Left cardiac atrium (tissue), 4 donors: ENCODE data around the gene GID8. TPM values are rescaled to one million over a fixed set of nuclear protein-coding genes. Genes with fewer than 3 reads are reported as not detected.
A peak's percentile ranks its signal among the peaks of the same experiment; 100 is the strongest.
"Not testable (repeated sequence)": the region's sequence is repeated elsewhere in the genome, so short reads cannot be mapped to it uniquely, and the experiment has no call there.

Source experiments
- ATAC-seq, 2 donors: fragments of 200-7000 bp; cut with Tn5 transposase; one replicate each; pipeline ENCODE4 v1.9.1; 2020; ENCODE audit warnings: mild to moderate bottlenecking in 2 of 2, moderate library complexity in 2 of 2
- DNase-seq: peaks from one replicate; pipeline ENCODE4 v3.0.0-alpha.2; 2020
- intact Hi-C, 2 donors: fragments of 100-400 bp; cut with DNase I; formaldehyde crosslinking; loops; one replicate each; pipeline versions ENCODE4 v1.14.1 to v1.15.1; 2022 to 2023
- total RNA-seq, 2 donors: library from RNA; stranded (reverse); fragmentation: NEBNext Ultra II Directional; extraction: Animal tissue kit (Norgen Biotek cat#: 25700); gene quantifications; one replicate each; pipeline ENCODE4 v1.2.1, GENCODE V29; 2021
- donor health status: DM: no; HTN: yes; CAD: no.
- donor health status: DM: no; HTN: yes; CAD: no; lungs with severe emphysema.
- donor health status: DM: yes; HTN: yes; CAD: no.
- donor health status: Dilated cardiomyopathy.

Gene GID8
- total RNA-seq, 2 donors from 2014 or later = 16.8 to 20.2 TPM

DNA sequence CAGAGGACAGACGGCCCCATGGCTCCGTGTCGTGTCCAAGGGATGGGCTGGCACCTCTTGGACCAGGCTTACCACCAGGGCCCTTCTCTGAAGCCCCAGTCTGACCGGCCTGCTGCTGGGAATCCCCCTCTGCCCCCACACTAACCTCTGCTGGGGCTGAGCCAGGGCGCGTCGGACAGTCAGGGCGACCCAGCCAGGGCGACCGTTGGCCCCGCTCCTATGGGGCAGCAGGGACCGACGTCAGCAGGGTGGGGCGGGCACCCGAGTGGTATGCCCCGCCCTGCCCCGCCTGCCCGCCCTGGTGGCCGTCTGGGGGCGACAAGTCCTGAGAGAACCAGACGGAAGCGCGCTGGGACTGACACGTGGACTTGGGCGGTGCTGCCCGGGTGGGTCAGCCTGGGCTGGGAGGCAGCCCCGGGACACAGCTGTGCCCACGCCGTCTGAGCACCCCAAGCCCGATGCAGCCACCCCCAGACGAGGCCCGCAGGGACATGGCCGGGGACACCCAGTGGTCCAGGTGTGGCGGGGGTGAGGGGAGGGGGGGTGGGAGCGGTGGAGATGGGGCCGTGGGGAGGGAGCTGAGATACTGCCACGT lies 14.5 kb downstream of the GID8 start, which contains the start of gene SLC17A9:
Gene SLC17A9 (plus strand): TSS at position 337 of the 595 bp plus-strand sequence. CDS start 122 bp downstream, at position 459.
- DNase-seq (peak; percentile 87), ATAC-seq (peak; percentile 32 to 67)
- intact Hi-C loops = no loop called here

DNA sequence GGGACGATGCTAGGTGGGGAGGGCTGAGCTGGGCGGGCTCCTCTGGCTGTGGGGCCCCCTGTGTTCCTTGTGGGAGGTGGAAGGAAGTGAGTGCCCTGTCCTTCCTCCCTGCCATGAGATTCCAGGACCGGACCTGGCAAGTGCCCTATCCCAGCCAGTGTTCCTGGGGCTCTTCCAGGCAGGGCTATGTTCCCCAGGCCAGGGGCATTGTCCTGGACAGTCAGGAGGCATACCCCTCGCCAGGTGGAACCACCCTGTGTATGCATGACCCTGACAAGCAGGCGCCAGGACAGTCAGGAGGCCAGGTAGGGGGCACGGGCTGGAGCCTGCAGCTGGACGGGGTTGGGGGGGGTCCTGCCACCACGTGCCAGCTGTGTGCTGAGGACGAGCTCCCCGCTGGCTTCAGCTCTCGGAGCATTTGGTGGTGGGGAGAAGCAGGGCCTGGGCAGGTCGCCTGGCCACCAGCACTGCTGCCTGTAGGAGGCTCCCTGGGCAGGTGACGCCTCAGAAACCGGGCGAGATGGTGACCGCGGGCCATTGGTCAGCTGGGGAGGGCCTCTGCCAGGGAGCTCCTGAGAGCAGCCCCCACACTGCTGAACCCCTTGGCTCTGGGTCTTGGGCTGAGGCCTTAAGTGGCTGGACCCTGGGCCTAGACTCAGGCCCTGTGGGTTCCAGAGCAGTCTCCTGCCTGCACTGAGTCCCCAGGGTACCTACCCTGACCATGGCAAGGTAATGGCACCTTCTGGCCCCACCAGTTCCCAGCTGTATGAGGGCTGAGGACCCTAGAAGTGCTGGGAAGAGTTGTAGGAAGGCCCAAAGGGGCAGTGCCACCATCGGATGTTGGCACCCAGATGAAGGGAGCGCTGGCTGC lies 15.3 kb downstream of the GID8 start:
- peak; percentile 25 for DNase-seq
- peak; percentile 1 to 5 for ATAC-seq
- intact Hi-C loops = no loop called here

DNA sequence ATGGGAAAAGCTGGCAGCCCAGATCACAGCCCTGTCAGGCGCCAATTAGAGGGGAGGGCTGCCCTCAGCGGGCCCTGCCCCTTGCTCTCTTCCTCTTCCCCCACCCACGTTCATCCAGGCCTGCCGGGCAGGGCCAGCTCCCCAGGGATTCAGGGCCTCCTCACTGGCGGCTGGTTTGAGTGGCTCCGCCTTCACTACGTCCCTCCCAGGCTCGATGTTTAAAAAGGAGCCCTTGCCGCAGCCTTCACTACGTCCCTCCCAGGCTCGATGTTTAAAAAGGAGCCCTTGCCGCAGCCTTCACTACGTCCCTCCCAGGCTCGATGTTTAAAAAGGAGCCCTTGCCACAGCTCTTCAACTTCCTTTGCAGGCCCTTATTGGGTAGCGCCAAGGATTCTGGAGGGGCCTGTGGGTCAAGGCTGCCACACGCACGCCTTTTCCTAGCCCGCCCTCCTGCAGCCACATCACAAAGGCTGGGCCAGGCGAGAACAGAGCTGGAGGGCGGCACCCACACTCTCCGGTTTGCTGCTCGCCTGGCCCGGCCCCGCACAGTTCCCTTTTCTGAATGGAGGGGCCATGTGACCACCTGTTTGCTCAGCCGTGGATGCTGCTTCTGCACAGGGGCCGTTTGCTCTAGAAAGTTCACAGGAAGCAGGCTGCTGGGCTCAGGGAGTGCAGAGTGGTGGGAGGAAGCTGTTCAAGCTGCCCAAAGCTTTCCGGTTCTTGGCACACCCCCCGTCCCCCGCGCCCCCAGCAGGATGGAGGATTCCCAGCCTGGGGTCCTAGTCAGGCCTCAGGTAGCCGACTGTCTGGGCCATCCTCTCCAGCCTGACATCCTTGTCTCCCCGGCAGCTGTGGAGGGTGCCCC lies 16.1 kb downstream of the GID8 start:
- intact Hi-C loops = no loop called here
- DNase-seq (peak; percentile 81), ATAC-seq (peak; percentile 76 to 78)

DNA sequence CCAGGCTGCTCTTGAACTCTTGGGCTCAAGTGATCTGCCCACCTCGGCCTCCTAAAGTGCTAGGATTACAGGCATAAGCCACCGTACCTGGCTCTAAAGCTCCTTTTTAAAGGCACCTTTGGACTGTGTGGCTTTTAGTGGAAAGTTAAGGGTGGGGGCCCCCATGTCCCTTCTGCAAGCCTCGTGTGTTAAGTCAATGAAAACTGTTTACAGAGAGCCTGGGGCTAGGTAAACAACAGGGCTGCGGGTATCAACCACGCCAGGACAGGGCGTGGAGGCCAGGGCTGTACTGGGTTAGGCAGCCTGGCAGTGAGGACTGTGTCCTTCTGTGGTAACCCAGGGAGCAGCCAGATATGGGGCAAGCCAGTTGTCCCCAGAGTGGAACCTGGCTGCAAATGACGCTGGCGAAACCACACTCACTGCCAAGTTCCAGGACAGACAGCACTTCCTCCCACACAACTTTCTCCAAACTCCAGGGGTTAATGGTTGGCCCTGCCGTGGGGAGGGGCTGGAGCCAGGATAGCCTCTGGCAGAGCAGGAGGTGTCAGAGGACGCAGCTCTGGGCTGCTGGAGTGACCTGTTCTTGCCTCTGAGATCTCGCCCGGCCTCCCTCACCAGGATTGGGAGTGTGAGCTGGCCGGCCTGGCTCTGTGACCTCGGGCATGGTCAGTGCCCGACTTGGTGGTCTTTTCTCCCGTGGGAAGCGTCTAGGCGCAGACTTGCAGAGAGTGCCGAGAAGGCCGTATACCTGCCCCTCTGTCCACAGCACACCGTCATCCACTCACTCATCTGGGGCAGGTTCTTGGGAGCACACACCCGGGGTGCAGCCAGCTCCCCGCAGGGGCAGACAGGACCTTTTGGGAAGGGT lies 17.8 kb downstream of the GID8 start:
- intact Hi-C loops = no loop called here
- DNase-seq = no peak
- ATAC-seq = peak; percentile 1 to 36

DNA sequence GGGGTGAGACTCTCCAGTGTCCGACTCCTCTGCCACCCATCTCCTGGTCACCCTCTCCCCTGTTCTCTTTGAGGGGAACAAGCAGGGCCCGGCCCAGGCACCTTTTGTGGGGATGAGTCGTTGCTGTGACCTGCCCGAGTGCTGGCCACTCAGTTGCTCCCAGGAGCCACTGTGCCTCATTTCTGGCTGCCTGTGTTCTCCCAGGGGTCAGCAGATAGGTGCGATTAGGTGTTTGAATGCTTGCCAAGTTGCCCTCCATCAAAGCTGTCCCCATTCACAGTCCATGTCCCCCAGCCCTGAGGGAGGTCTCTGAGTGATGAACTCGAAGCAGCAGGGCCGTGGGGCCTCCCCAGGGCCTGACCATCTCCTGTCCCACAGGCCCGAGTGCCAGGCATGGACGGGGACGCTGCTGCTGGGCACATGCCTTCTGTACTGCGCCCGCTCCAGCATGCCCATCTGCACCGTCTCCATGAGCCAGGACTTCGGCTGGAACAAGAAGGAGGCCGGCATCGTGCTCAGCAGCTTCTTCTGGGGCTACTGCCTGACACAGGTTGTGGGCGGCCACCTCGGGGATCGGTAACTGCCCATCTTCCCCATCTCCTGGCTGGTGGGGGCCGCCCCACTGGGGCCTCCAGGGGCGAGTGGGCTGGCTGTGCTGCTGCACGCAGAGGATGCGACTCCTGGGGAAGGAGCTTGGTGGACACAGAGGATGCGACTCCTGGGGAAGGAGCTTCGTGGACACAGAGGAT lies 18.6 kb downstream of the GID8 start:
- DNase-seq (no peak), ATAC-seq (no peak)
- intact Hi-C loops = no loop called here

DNA sequence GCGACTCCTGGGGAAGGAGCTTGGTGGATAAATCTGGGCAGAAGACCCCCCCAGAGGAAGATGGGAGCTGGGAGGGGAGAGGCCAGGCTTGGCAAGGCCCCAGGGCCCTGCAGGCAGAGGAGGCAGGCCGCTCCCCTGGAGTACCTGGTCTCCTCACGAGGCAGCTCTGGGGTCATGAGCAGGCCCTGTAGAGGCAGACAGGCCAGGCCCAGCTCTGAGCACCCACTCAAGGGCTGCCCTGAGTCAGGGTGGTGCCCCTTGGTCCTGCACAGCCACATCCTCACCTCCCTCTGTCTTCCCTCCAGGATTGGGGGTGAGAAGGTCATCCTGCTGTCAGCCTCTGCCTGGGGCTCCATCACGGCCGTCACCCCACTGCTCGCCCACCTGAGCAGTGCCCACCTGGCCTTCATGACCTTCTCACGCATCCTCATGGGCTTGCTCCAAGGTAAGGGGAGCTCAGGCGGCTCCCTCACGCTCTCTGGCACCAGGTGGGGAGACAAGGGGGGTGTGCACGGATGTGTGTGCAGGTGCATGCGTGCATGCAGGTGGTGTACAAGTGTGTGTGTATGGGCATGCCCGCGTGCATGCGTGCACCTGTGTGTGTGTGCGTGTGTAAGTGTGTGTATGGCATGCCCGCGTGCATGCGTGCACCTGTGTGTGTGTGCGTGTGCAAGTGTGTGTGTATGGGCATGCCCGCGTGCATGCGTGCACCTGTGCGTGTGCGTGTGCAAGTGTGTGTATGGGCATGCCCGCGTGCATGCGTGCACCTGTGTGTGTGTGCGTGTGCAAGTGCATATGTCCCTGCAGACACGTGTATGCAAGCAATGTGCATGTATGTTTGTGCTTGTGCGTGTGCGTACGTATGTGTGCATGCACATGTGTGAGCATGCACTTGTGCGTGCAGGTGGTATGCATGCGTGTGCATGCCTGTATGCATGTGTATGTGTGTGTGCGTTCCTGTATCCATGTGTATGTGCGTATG lies 19.5 kb downstream of the GID8 start:
- DNase-seq (no peak), ATAC-seq (no peak)
- intact Hi-C loops = no loop called here

DNA sequence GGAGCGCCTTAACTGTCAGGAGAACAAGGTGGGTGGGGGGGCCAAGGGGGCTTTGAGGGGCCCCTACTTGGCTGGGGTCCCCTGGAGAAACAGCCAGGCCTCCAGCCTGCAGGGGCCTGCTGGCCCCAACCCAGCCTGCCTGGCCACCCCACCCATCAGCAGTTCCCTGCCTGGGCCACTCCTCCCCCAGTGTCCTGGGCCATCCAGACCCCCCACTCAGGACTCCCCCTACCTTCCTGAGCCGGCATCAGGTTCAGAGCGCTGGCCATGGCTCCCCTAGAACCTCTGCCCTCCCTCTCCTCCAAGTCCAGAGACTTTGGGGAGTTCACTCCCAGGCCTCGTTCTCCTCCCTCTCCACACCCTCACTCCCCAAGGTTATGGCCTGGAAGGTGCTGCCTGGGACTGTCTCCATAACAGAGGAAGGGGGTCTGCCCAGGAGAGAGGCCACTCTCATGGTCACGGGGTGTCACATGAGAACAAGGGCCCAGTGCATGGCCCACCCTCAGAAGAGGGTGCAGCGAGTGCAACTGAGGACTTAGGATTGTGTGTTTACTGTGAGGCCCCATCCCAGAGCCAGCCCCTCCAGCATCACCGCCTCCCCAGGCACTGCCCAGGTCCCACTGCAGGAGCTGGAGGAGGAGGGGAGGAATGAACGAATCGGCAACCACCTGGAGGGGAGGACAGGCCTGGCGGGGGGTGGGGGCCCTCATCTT lies 20.6 kb downstream of the GID8 start:
- no peak for DNase-seq
- ATAC-seq = no peak
- intact Hi-C loops = no loop called here

DNA sequence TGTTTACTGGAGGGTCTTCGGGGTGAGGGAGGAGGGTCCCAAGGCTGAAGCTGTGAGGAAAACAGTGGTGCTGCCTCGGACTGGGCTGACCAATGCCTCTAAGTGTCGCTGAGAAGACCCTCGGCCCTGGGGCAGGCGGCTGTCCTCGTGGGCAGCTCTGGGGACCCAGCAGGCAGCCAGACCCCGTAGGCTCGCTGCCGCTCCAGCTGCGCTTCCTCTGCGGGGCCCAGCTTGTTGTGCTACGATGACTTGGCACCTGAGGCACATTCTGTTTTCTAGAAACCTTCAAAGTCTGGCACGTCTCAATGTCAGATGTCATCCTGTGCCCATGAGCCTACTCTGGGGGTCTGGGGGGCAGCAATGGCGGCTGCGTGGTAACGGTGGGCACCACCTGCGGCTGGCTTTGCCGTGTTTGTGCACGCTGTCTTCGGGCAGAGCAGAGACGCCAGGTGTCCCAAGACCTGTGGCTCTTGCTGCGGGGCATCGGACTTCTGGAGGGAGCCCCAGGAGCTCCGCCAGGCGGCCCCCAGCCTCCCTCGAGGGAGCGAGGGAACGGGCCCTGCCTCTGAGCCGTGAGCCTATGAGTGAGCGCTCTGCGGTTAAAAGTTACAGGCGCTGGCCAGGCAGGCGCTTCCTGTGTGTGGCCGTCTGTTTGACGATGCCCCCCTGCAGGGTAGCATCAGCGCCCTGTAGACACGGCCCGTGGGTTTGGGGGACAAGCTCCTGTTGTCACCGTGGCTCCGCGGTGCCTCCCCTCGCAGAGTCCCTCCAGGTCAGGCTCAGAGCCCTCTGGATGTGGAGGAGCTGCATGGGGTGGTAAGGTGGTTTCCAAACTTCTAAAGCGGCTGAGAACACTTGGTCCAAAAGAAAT lies 21.4 kb downstream of the GID8 start:
- ATAC-seq (no peak), DNase-seq (no peak)
- intact Hi-C loops = no loop called here

DNA sequence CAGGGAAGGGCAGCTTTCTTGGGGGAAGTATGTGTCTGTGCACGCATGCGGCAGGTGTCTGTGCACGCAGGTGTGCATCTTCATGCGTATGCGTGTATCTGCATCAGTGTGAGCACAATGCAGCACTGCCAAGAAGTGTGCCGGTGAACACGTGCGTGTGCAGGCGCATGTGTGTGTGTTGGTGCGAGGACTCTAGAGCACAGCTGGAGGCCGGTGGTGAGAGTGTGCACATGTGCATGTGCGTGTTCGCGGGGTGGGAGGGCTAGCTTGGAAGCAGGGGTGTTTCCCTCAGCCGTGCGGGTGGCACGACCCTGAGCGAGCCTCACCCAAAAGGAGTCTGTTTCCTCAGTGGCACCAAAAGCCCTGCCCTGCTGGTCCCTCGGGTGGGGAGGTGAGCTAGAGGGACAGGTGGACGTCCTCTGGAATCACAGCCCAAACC lies 22.1 kb downstream of the GID8 start:
- intact Hi-C loops = no loop called here
- DNase-seq (no peak), ATAC-seq (no peak)

DNA sequence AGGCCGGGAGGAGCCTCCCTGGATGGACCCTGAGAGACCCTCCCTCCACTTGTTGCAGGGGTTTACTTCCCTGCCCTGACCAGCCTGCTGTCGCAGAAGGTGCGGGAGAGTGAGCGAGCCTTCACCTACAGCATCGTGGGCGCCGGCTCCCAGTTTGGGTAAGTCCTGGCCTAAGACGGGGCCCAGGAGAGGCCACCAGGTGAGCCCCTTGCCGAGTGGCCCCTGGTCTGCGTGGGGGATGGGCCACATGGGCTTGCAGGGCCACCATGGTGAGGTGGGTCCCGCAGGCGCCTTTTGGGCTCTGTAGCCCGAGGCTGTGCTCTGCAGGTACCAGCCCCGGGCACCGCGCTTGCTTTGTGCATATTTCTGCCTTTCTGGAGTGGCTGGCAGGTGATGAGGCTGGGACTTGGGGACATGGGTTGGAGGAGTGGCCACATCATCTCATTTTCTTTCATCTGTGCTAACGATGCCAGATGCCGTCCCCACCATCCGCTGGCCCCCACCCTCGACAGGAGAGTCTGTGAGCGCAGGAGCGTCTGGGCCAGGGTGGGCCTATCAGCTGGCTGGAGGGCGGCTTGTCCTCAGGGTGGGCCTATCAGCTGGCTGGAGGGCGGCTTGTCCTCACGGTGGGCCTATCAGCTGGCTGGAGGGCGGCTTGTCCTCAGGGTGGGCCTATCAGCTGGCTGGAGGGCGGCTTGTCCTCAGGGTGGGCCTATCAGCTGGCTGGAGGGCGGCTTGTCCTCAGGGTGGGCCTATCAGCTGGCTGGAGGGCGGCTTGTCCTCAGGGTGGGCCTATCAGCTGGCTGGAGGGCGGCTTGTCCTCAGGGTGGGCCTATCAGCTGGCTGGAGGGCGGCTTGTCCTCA lies 22.7 kb downstream of the GID8 start:
- intact Hi-C loops, DNase-seq, ATAC-seq: not testable (repeated sequence)

DNA sequence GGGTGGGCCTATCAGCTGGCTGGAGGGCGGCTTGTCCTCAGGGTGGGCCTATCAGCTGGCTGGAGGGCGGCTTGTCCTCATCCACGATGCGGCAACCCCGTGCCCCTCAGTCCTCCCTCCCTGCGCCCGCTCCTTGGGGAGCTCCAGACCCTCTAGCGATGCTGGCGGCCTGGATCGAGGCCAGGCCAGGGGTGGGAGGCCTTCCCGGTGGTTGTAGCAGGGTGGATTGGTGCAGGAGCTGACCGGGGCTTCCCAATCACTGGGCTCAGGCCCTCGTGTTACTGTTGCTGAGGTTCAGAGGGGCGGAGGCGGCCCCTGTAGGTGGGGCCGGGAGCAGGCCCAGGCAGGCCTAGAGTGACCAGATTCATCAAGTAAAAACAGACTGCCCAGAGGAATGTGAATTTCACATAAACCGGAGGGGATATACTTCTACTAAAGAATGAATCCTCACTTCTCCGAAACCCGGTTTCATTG lies 23.4 kb downstream of the GID8 start:
- intact Hi-C loops = no loop called here
- DNase-seq = no peak

DNA sequence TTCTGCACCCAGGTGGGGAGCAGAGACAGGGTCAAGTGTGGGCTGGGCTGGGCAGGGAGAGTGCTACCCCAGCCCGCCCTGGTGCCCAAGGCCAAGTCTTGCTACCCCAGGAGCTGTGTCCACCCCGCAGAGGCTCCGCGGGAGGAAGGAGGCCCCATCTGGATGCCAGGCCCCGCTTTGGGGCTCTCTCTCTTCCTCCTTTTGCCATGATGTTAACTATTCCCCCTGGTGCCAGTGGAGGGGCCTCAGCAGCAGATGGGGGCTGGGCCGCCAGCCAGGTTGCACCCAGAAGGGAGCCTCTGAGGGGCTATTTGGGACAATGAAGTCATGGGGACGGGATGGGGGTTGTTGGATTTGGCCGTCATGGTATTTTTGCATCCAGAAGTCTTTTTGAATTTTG lies 23.9 kb downstream of the GID8 start:
- DNase-seq (no peak), ATAC-seq (no peak)
- intact Hi-C loops = no loop called here

More for the DNA sequence above, 23.4 kb downstream of the GID8 start:
- no peak for ATAC-seq

DNA sequence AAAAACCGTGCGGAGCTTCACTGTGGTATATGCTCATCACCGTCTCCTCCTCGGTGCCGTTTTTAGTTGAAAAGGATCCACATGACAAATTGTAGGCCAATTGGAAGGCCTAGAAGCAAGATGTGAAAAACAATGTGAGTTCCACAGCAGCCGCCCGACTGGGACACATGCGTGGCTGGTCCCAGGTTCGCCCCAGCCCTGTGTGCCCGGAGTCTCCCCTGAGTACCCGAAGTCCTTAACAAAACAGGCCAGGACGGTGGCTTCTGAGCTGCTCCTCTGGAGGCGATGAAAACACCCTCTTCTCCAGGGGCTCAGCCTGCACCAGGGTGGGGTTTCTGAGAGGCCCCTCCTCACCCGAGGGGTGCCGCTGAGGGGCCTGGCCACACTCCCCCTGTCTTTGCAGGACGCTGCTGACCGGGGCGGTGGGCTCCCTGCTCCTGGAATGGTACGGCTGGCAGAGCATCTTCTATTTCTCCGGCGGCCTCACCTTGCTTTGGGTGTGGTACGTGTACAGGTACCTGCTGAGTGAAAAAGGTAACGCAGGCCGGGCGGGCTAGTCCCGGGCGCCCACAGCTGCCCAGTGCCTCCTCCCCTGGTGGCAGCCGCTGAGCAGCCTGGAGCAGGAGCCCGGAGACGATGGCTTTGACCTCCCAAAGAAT lies 24.4 kb downstream of the GID8 start:
- intact Hi-C loops = no loop called here
- DNase-seq = no peak
- ATAC-seq = no peak
